Stromal cell of bone marrow (primary cell): ENCODE measurements around the gene LBR.

Source experiments
- DNase-seq: peaks from one replicate; pipeline ENCODE4 v3.0.0-alpha.2; 2012; ENCODE audit warnings: low read depth

LBR gene

DNA sequence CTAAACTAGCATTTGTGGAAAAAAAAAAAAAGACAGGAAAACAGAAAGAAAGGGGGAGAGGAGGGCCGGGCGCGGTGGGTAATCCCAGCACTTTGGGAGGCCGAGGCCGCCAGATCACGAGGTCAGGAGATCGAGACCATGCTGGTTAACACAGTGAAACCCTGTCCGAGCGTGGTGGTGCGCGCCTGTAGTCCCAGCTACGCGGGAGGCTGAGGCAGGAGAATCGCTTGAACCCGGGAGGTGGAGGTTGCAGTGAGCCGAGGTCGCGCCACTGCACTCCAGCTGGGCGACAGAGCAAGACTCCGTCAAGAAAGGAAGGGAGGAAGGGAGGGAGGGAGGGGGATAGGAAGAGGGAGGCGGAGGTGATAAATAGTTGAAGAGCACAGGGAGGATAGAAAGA is 54.7 kb downstream of the LBR start:
- DNase-seq, result no peak

DNA sequence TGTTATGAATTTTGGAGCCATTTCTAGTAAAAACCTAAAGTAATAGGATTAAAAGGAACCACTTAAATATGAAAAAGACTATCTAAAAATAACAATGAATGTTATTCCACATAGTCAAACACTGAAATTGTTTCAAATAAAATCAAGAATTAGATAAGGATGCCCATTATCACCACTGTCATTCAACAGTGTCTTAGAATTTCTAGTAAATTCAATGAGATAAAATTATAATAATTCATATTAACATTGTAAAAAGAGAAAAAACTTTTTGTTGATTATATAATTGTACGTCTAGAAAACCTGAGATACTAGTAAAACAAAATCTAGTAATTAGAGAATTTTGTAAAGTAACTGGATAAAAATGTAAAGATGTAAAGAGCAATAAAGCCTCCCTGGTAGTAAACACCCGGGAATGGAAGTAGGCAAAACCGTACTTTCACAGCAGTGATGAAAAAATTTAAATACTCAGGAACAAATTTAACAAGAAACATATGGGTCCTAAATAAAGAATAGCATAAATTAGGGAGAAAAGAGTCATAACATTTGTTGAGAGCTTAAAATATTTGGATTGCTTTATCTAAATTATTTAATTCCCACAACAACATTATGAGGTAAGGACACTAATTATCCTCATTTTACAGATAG is 56.4 kb downstream of the LBR start:
- DNase-seq, result no peak

DNA sequence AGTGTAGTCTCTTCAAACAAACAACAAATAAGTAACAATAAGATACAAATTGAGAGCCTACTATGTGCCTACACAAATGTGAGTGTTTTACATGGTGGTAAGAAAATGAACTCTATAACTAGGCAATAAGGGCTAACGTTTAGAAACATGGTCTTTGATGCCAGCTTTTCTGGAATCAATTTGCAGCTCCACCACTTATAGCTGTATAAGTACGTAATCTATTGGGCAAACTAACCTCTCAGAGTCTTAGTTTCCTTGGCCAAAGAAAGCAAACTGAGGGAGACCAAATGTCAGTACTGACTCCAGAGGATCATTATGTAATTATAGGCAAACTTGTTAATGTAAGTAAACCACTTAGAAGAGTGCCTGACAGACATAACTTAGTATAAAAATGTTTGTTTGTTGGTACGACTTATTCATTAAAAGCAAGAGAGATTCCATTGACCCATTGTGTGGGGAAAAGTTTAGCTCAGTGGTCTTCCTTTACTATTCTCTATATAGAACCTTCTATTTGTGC is 59.7 kb downstream of the LBR start:
- DNase-seq, result no peak

DNA sequence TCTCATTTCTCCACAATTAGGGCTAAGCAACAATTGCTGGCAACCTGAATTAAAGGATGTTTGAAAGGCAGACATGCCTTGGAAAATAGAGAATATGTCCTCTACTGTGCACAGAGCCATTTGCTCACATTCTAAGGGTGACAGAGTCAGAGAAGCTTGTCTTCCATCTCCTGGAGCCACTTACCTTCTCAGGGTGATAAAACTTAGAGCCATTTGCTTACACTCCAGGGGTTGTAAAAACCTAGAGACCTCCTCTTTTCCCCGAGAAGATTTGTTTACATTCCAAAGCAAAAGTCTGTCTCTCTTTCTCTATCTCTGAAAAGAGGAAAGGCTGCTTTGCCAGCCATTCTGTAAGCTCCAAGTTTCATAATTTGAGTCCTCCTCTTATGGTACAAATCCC is 61.3 kb downstream of the LBR start:
- no peak for DNase-seq

DNA sequence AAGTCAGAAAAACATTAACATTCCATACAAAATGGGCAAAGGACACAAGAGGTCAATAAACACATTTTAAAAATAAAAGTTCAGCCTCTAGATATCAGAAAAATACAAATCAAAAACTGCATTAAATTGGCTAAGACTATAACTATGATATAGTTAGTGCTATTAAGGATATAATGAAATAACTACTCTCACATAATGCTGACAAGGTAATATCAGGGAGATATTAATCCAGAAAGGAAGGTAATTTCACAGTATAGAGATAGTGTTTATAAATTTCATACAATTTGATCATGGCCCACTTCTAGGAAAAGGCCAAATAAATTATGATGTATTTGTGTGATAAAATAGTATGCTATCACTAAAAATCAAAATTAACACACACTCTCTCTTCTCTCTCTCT is 61.8 kb downstream of the LBR start:
- DNase-seq, result no peak

DNA sequence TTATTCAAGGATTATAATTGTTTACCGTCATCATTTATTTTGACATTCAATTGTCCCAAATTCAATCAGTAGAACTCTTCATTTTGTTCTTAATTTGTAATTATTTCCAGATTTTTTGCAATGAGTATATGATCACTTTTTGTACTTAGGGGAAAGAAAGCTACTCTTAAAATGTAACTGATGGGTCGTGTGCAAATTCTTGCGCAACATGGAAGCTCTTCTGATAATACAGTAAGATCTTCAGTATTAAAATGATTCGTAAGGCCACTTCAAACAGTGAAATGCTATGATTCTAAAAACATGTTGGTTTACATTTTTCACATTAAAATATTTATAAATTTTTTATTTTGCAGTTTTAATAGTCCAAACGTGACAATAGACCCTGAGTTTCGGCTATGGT is 63.4 kb downstream of the LBR start:
- DNase-seq, result no peak

DNA sequence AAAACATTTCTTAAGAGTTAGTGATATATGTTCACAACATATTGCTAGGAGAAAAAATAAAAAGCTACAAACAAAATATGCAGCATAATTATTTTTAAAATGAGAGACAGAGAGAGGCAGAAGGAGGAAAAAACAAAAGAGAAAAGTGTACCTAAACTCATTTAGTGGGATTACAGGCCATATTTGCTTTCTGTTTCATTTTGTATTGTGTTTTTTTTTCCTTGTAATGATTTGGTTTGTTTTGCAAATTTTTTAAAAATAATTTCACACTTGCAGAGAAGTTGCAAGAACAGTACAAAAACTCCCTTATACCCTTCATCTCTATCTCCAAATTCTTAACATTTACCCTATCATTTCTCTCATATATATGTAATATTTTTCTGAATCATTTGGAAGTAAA is 65.0 kb downstream of the LBR start:
- DNase-seq, result no peak

DNA sequence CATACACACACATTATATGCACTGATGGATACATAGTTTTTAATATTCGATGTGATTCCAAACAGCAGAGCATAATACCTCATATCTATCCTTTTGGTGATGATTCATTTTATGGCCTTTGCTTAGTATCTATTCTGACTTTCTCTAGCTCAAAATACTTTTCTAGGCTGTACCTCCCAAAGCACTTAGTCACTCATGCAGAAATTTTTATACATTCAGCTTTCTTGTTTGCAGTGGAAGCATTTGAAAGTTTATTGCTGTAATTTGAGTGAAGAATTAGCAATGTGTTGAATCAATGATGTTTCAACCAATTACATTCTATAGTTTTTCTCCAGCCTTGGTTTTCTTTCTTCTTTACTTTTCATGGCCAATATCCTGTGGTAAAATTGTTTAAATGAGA is 66.7 kb downstream of the LBR start:
- peak; percentile 7 for DNase-seq

DNA sequence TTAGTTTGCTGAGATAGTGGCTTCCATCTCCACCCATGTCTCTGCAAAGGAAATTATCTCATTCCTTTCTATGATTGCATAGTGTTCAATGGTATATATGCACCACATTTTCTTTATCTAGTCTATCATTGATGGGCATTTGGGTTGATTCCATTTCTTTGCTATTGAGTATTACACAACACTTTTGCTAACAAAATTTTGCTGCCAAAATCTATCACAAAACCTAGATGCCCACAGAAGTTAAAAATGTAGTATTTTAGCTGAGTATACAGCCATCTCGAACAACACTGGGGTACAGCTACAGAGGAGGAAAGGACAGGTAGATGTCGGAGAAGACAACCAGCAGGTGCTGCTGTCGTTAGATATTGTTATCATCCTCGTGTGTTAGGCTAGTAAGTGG is 67.7 kb downstream of the LBR start:
- DNase-seq, result no peak

DNA sequence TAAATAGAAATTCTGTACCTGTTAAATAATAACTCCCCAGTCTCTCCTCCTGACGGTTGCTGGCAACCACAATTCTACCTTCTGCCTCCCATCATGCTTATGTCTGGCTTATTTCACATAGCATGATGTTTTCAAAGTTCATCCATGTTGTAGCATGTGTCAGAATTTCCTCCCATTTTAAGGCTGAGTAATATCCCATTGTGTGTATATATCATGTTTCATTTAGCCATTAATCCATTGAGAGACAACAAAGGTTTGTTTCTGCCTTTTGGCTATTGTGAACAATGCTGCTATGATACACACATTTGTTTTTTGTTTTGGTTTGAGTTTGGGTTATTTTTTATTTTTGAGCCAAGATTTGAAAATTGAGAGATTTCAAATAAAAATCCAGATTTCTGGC is 72.0 kb downstream of the LBR start:
- DNase-seq, result no peak

DNA sequence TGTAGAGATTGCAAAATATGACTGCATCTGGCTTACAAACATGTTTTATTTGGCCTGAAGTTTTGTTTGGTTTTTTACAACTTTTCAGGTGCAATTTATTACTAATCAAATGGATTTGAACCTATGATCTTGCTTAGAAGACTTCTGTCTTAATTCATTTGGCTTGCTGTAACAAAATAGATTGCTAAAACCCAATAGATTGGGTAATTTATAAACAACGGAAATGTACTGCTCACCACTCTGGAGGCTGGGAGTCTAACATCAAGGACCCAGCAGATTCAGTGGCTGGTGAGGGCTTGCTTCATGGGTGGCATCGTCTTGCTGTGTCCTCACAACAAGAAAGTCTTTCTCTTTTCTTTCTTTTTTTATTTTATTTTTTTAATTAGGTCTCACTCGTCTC is 72.9 kb downstream of the LBR start:
- DNase-seq, result no peak
